K562 (cell line): ENCODE results near the gene PDLIM7. TPM values are rescaled to one million over a fixed set of nuclear protein-coding genes. Genes with fewer than 3 reads are reported as not detected.
A peak's percentile ranks its signal among the peaks of the same experiment; 100 is the strongest.

ENCODE experiments used
- C11orf30 ChIP-seq: fragments of 450-650 bp; IDR thresholded peaks from 2 replicates; pipeline ENCODE4 v1.6.1; 2016; ENCODE audit warnings: low read depth, mild to moderate bottlenecking
- CREBBP ChIP-seq: IDR thresholded peaks from one replicate; pipeline ENCODE4 v1.6.1; 2012; ENCODE audit warnings: low read depth, mild to moderate bottlenecking, control low read depth, inconsistent platforms, low read length
- DACH1 ChIP-seq: fragments of 450-650 bp; IDR thresholded peaks from 2 replicates; pipeline ENCODE4 v1.6.1; 2018; ENCODE audit not compliant: partially characterized antibody
- KLF1 ChIP-seq: fragments of 450-650 bp; IDR thresholded peaks from 2 replicates; pipeline ENCODE4 v1.6.1; 2016; ENCODE audit warnings: missing genetic modification characterization, missing compliant biosample characterization
- PPARD ChIP-seq: fragments of 250-450 bp; sonication (Bioruptor Pico); IDR thresholded peaks from 2 replicates; pipeline ENCODE4 v1.8.0; 2022; ENCODE audit warnings: inconsistent platforms, mild to moderate bottlenecking, moderate library complexity
- TBP ChIP-seq: optimal IDR thresholded peaks from 2 replicates; pipeline ENCODE3; 2011; ENCODE audit warnings: low read depth, low read length, improper control_type of control experiment
- TCFL5 ChIP-seq: fragments of 250-450 bp; sonication (Bioruptor Pico); conservative IDR thresholded peaks from 2 replicates; pipeline ENCODE4 v1.6.1; 2021; ENCODE audit warnings: mild to moderate bottlenecking, moderate library complexity, matching md5 sums
- ZC3H4 ChIP-seq: sonication (generic); formaldehyde crosslinking; IDR thresholded peaks from 2 replicates; pipeline ENCODE4 v1.9.0; 2021; ENCODE audit warnings: missing genetic modification reagents, borderline replicate concordance
- ZNF311 ChIP-seq: fragments of 250-450 bp; sonication (Bioruptor Pico); IDR thresholded peaks from 2 replicates; pipeline ENCODE4 v1.4.0; 2020; ENCODE audit warnings: mild to moderate bottlenecking, moderate library complexity
- ZNF707 ChIP-seq: fragments of 250-450 bp; sonication (Bioruptor Pico); conservative IDR thresholded peaks from 2 replicates; pipeline ENCODE4 v1.8.0; 2022; ENCODE audit warnings: inconsistent platforms, mild to moderate bottlenecking, moderate library complexity
- polyA plus RNA-seq, 8 experiments: library from polyadenylated mRNA; depleted of rRNA in 4 of 8; stranded (reverse) in 5 of 8; unstranded in 3 of 8; fragments of >200 nt; fragmentation: Nextera tagmentation in 2 of 8; fragmentation: Illumina TruSeq in 1 of 8; extraction: Ambion mirVana in 2 of 8; extraction: Trizol in 1 of 8; gene quantifications; 2 replicates each; pipeline versions ENCODE4 v1.2.1 to v1.2.3, GENCODE V29; 2011 to 2014; ENCODE audit warnings: inconsistent platforms in 1 of 8, missing spikeins in 1 of 8
- total RNA-seq, 7 experiments: library from RNA; depleted of rRNA in 6 of 7; stranded (reverse); fragments of >200 nt in 6 of 7; fragmentation: Illumina TruSeq in 2 of 7; extraction: Trizol in 2 of 7; gene quantifications; 2 replicates each; pipeline versions ENCODE4 v1.2.1 to v1.2.3, GENCODE V29; 2011 to 2021; ENCODE audit warnings: low replicate concordance in 1 of 7
- TF ChIP-seq, protein P1 (sequence below): sonication (generic); formaldehyde crosslinking; IDR thresholded peaks from 2 replicates; pipeline ENCODE4 v1.8.1; 2023; ENCODE audit warnings: mild to moderate bottlenecking, missing genetic modification reagents
- TF ChIP-seq, protein P2 (sequence below): sonication (generic); formaldehyde crosslinking; IDR thresholded peaks from 2 replicates; pipeline ENCODE4 v1.8.0; 2022; ENCODE audit warnings: mild to moderate bottlenecking, low read depth, missing genetic modification reagents
- TF ChIP-seq, protein P3 (sequence below): IDR thresholded peaks from 2 replicates; pipeline ENCODE4 v1.6.1; 2011; ENCODE audit warnings: borderline replicate concordance, low read depth, mild to moderate bottlenecking, moderate library complexity, low read length; ENCODE audit not compliant: insufficient read depth, poor library complexity, severe bottlenecking
- TF ChIP-seq, protein P4 (sequence below): fragments of 250-450 bp; sonication (Bioruptor Pico); IDR thresholded peaks from 2 replicates; pipeline ENCODE4 v1.4.0; 2020
- TF ChIP-seq, protein P5 (sequence below): fragments of 200-400 bp; formaldehyde crosslinking; IDR thresholded peaks from 2 replicates; pipeline ENCODE4 v1.6.1; 2017; ENCODE audit warnings: mild to moderate bottlenecking, low read depth, low read length, moderate library complexity

The PDLIM7 gene
- total and polyA plus RNA-seq, 9 of the 15 experiments (the other 6 are each of a cell fraction or from before 2014, with no cell fraction given), result 2.1 to 124 (median 32.6) TPM

DNA sequence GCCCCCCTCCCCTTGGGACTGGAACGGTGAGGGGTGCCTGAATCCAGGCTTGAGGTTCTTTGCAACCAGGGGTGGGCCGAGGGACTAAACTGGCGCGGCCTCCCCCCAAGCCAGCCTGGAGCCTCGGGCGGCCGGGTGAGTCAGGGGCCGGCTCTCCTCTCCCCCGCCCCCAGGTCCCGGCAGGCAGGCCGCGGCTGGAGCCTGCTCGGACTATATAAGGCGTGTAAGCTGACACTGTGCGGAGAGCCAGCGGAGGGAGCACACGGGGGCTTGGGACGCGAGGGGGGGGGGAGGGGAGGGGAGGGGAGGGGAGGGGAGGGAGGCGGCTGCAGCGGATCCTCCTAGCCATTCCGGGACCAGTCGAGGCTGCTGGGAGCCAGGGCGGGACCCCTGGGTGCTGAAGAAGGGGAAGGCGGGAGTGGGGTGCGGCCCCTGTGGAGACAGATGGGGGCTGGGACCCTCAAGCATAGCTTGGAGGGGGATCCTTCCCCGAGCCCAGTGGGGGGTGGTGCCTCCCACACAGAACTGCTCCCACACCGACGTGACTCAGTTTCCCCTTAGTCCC is 595 bp downstream of the PDLIM7 start (continued):
- TF ChIP-seq CREBBP (no peak), PPARD (CRISPR knock-in tag) (no peak), KLF1 (tag) (no peak), TCFL5 (CRISPR knock-in tag) (no peak), DACH1 (no peak), ZC3H4 (CRISPR knock-in tag) (no peak; the same call in 1 of the 2 replicates), ZNF707 (CRISPR knock-in tag) (no peak), ZNF311 (CRISPR knock-in tag) (no peak), TBP (peak; percentile 93), C11orf30 (no peak)
- TF ChIP-seq, protein P1, sequence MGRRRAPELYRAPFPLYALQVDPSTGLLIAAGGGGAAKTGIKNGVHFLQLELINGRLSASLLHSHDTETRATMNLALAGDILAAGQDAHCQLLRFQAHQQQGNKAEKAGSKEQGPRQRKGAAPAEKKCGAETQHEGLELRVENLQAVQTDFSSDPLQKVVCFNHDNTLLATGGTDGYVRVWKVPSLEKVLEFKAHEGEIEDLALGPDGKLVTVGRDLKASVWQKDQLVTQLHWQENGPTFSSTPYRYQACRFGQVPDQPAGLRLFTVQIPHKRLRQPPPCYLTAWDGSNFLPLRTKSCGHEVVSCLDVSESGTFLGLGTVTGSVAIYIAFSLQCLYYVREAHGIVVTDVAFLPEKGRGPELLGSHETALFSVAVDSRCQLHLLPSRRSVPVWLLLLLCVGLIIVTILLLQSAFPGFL (CRISPR knock-in tag), result no peak
- TF ChIP-seq, protein P2, sequence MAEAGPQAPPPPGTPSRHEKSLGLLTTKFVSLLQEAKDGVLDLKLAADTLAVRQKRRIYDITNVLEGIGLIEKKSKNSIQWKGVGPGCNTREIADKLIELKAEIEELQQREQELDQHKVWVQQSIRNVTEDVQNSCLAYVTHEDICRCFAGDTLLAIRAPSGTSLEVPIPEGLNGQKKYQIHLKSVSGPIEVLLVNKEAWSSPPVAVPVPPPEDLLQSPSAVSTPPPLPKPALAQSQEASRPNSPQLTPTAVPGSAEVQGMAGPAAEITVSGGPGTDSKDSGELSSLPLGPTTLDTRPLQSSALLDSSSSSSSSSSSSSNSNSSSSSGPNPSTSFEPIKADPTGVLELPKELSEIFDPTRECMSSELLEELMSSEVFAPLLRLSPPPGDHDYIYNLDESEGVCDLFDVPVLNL (CRISPR knock-in tag), result no peak
- TF ChIP-seq, protein P3, sequence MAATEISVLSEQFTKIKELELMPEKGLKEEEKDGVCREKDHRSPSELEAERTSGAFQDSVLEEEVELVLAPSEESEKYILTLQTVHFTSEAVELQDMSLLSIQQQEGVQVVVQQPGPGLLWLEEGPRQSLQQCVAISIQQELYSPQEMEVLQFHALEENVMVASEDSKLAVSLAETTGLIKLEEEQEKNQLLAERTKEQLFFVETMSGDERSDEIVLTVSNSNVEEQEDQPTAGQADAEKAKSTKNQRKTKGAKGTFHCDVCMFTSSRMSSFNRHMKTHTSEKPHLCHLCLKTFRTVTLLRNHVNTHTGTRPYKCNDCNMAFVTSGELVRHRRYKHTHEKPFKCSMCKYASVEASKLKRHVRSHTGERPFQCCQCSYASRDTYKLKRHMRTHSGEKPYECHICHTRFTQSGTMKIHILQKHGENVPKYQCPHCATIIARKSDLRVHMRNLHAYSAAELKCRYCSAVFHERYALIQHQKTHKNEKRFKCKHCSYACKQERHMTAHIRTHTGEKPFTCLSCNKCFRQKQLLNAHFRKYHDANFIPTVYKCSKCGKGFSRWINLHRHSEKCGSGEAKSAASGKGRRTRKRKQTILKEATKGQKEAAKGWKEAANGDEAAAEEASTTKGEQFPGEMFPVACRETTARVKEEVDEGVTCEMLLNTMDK, result no peak
- TF ChIP-seq, protein P4, sequence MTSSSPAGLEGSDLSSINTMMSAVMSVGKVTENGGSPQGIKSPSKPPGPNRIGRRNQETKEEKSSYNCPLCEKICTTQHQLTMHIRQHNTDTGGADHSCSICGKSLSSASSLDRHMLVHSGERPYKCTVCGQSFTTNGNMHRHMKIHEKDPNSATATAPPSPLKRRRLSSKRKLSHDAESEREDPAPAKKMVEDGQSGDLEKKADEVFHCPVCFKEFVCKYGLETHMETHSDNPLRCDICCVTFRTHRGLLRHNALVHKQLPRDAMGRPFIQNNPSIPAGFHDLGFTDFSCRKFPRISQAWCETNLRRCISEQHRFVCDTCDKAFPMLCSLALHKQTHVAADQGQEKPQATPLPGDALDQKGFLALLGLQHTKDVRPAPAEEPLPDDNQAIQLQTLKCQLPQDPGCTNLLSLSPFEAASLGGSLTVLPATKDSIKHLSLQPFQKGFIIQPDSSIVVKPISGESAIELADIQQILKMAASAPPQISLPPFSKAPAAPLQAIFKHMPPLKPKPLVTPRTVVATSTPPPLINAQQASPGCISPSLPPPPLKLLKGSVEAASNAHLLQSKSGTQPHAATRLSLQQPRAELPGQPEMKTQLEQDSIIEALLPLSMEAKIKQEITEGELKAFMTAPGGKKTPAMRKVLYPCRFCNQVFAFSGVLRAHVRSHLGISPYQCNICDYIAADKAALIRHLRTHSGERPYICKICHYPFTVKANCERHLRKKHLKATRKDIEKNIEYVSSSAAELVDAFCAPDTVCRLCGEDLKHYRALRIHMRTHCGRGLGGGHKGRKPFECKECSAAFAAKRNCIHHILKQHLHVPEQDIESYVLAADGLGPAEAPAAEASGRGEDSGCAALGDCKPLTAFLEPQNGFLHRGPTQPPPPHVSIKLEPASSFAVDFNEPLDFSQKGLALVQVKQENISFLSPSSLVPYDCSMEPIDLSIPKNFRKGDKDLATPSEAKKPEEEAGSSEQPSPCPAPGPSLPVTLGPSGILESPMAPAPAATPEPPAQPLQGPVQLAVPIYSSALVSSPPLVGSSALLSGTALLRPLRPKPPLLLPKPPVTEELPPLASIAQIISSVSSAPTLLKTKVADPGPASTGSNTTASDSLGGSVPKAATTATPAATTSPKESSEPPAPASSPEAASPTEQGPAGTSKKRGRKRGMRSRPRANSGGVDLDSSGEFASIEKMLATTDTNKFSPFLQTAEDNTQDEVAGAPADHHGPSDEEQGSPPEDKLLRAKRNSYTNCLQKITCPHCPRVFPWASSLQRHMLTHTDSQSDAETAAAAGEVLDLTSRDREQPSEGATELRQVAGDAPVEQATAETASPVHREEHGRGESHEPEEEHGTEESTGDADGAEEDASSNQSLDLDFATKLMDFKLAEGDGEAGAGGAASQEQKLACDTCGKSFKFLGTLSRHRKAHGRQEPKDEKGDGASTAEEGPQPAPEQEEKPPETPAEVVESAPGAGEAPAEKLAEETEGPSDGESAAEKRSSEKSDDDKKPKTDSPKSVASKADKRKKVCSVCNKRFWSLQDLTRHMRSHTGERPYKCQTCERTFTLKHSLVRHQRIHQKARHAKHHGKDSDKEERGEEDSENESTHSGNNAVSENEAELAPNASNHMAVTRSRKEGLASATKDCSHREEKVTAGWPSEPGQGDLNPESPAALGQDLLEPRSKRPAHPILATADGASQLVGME (CRISPR knock-in tag), result no peak
- TF ChIP-seq, protein P5, sequence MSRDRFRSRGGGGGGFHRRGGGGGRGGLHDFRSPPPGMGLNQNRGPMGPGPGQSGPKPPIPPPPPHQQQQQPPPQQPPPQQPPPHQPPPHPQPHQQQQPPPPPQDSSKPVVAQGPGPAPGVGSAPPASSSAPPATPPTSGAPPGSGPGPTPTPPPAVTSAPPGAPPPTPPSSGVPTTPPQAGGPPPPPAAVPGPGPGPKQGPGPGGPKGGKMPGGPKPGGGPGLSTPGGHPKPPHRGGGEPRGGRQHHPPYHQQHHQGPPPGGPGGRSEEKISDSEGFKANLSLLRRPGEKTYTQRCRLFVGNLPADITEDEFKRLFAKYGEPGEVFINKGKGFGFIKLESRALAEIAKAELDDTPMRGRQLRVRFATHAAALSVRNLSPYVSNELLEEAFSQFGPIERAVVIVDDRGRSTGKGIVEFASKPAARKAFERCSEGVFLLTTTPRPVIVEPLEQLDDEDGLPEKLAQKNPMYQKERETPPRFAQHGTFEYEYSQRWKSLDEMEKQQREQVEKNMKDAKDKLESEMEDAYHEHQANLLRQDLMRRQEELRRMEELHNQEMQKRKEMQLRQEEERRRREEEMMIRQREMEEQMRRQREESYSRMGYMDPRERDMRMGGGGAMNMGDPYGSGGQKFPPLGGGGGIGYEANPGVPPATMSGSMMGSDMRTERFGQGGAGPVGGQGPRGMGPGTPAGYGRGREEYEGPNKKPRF, result no peak
